ENCODE data around the gene FBXL12. TPM values are rescaled to one million over a fixed set of nuclear protein-coding genes. Genes with fewer than 3 reads are reported as not detected.
"Not testable (repeated sequence)": the region's sequence is repeated elsewhere in the genome, so short reads cannot be mapped to it uniquely, and the experiment has no call there.

FBXL12 gene
- total RNA-seq, result 24.9 TPM

- DNase-seq (ENCODE audit: low spot score) (peak; percentile 100), ATAC-seq (peak; percentile 97)
- intact Hi-C loops (cut with DNase I), result no loop called here
Observed at GRCh38 chr19:9818734-9819595, at the start of gene FBXL12. TSS of gene FBXL12 (minus strand) at chr19:9819079. CDS start at chr19:9818813, 266 bp downstream.

GRCh38 chr19:9865732-9866501, 47.0 kb upstream of the FBXL12 start:
- intact Hi-C loops (cut with DNase I), result no loop called here
- DNase-seq (ENCODE audit: low spot score) (no peak), ATAC-seq (peak; percentile 22)

GRCh38 chr19:9863759-9864158, 44.9 kb upstream of the FBXL12 start:
- no peak for ATAC-seq
- intact Hi-C loops (cut with DNase I), result no loop called here

GRCh38 chr19:9862938-9863337, 44.1 kb upstream of the FBXL12 start:
- ATAC-seq (no peak), DNase-seq (ENCODE audit: low spot score) (no peak)
- intact Hi-C loops (cut with DNase I), result no loop called here

More at GRCh38 chr19:9863759-9864158, 44.9 kb upstream of the FBXL12 start:
- DNase-seq (ENCODE audit: low spot score), result no peak

GRCh38 chr19:9861503-9861902, 42.6 kb upstream of the FBXL12 start:
- no peak for ATAC-seq

GRCh38 chr19:9860407-9860806, 41.5 kb upstream of the FBXL12 start:
- DNase-seq (ENCODE audit: low spot score) (no peak), ATAC-seq (no peak)
- intact Hi-C loops (cut with DNase I), result no loop called here

More at GRCh38 chr19:9861503-9861902, 42.6 kb upstream of the FBXL12 start:
- DNase-seq (ENCODE audit: low spot score), result no peak
- intact Hi-C loops (cut with DNase I), result no loop called here

- ATAC-seq (no peak), DNase-seq (ENCODE audit: low spot score) (no peak)
- intact Hi-C loops (cut with DNase I), result no loop called here
Observed at GRCh38 chr19:9858766-9859165, 39.9 kb upstream of the FBXL12 start.

- DNase-seq (ENCODE audit: low spot score) (no peak), ATAC-seq (no peak)
- intact Hi-C loops (cut with DNase I), result no loop called here
Observed at GRCh38 chr19:9857920-9858746, 39.3 kb upstream of the FBXL12 start.

- intact Hi-C loops (cut with DNase I), result no loop called here
- no peak for DNase-seq (ENCODE audit: low spot score)
- ATAC-seq, result no peak
Observed at GRCh38 chr19:9857076-9857721, 38.3 kb upstream of the FBXL12 start.

- DNase-seq (ENCODE audit: low spot score), result no peak
- intact Hi-C loops (cut with DNase I), result no loop called here
- no peak for ATAC-seq
Observed at GRCh38 chr19:9856609-9857008, 37.7 kb upstream of the FBXL12 start.

GRCh38 chr19:9854282-9854846, 35.5 kb upstream of the FBXL12 start:
- intact Hi-C loops (cut with DNase I), result no loop called here
- ATAC-seq, result no peak

GRCh38 chr19:9850235-9850959, 31.5 kb upstream of the FBXL12 start:
- ATAC-seq, result no peak
- intact Hi-C loops (cut with DNase I), result no loop called here
- DNase-seq (ENCODE audit: low spot score), result no peak

More at GRCh38 chr19:9854282-9854846, 35.5 kb upstream of the FBXL12 start:
- DNase-seq (ENCODE audit: low spot score), result no peak

- ATAC-seq, result no peak
- intact Hi-C loops (cut with DNase I), result no loop called here
Observed at GRCh38 chr19:9849791-9850190, 30.9 kb upstream of the FBXL12 start.

GRCh38 chr19:9848762-9849161, 29.9 kb upstream of the FBXL12 start:
- ATAC-seq (no peak), DNase-seq (ENCODE audit: low spot score) (no peak)
- intact Hi-C loops (cut with DNase I), result no loop called here

More at GRCh38 chr19:9849791-9850190, 30.9 kb upstream of the FBXL12 start:
- no peak for DNase-seq (ENCODE audit: low spot score)

GRCh38 chr19:9848060-9848459, 29.2 kb upstream of the FBXL12 start:
- intact Hi-C loops (cut with DNase I), result no loop called here
- DNase-seq (ENCODE audit: low spot score) (no peak), ATAC-seq (no peak)

- ATAC-seq (peak; percentile 56), DNase-seq (ENCODE audit: low spot score) (no peak)
- intact Hi-C loops (cut with DNase I), result no loop called here
Observed at GRCh38 chr19:9847087-9847671, 28.3 kb upstream of the FBXL12 start.

GRCh38 chr19:9843626-9844273, 24.9 kb upstream of the FBXL12 start:
- ATAC-seq; DNase-seq (ENCODE audit: low spot score): not testable (repeated sequence)

More at GRCh38 chr19:9843626-9844273, 24.9 kb upstream of the FBXL12 start:
- intact Hi-C loops (cut with DNase I), result not testable (repeated sequence)

Data from sciatic nerve (tissue), 2 donors.